Ishikawa (cell line): Measurements from ENCODE around the gene SOCS2.

Experiments used
- EP300 ChIP-seq: IDR thresholded peaks from 2 replicates; pipeline ENCODE4 v1.6.1; 2012; ENCODE audit warnings: borderline replicate concordance
- MAX ChIP-seq: IDR thresholded peaks from 2 replicates; pipeline ENCODE4 v1.6.1; 2012
- TAF1 ChIP-seq: IDR thresholded peaks from 2 replicates; pipeline ENCODE4 v1.6.1; 2012; ENCODE audit warnings: low read depth, mild to moderate bottlenecking
- TEAD4 ChIP-seq: IDR thresholded peaks from 2 replicates; pipeline ENCODE4 v1.6.1; 2012
- TF ChIP-seq, protein P1 (sequence below): IDR thresholded peaks from 2 replicates; pipeline ENCODE4 v1.6.1; 2012

- TF ChIP-seq TEAD4 (no peak), TAF1 (no peak), EP300 (no peak), MAX (no peak)
- TF ChIP-seq, protein P1, sequence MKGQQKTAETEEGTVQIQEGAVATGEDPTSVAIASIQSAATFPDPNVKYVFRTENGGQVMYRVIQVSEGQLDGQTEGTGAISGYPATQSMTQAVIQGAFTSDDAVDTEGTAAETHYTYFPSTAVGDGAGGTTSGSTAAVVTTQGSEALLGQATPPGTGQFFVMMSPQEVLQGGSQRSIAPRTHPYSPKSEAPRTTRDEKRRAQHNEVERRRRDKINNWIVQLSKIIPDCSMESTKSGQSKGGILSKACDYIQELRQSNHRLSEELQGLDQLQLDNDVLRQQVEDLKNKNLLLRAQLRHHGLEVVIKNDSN: no peak
Observed at GRCh38 chr12:93587611-93588010, 15.1 kb downstream of the SOCS2 start.
